ENCODE data around the gene ALDH9A1.
"Not testable (repeated sequence)": the region's sequence is repeated elsewhere in the genome, so short reads cannot be mapped to it uniquely, and the experiment has no call there.

The ALDH9A1 gene

GRCh38 chr1:165647970-165648369 is 50.4 kb downstream of the ALDH9A1 start:
- in situ Hi-C loops (cut with MboI; ENCODE audit: low sequenced_read_pairs), result no loop called here

- in situ Hi-C loops (cut with MboI; ENCODE audit: low sequenced_read_pairs), result no loop called here
Measured at GRCh38 chr1:165647517-165647916, 50.8 kb downstream of the ALDH9A1 start.

GRCh38 chr1:165645654-165646366 is 52.6 kb downstream of the ALDH9A1 start:
- in situ Hi-C loops (cut with MboI; ENCODE audit: low sequenced_read_pairs), result no loop called here

GRCh38 chr1:165644064-165644735 is 54.2 kb downstream of the ALDH9A1 start:
- in situ Hi-C loops (cut with MboI; ENCODE audit: low sequenced_read_pairs), result no loop called here

GRCh38 chr1:165641231-165641987 is 57.0 kb downstream of the ALDH9A1 start:
- in situ Hi-C loops (cut with MboI; ENCODE audit: low sequenced_read_pairs), result no loop called here

GRCh38 chr1:165639821-165640623 is 58.3 kb downstream of the ALDH9A1 start:
- in situ Hi-C loops (cut with MboI; ENCODE audit: low sequenced_read_pairs), result no loop called here

GRCh38 chr1:165638211-165638610 is 60.2 kb downstream of the ALDH9A1 start:
- in situ Hi-C loops (cut with MboI; ENCODE audit: low sequenced_read_pairs), result not testable (repeated sequence)

- in situ Hi-C loops (cut with MboI; ENCODE audit: low sequenced_read_pairs), result no loop called here
Measured at GRCh38 chr1:165637427-165637826, 60.9 kb downstream of the ALDH9A1 start.

GRCh38 chr1:165635823-165636222 is 62.5 kb downstream of the ALDH9A1 start:
- in situ Hi-C loops (cut with MboI; ENCODE audit: low sequenced_read_pairs), result no loop called here

- in situ Hi-C loops (cut with MboI; ENCODE audit: low sequenced_read_pairs), result no loop called here
Measured at GRCh38 chr1:165635329-165635728, 63.0 kb downstream of the ALDH9A1 start.

- in situ Hi-C loops (cut with MboI; ENCODE audit: low sequenced_read_pairs), result no loop called here
Measured at GRCh38 chr1:165634154-165634921, 64.0 kb downstream of the ALDH9A1 start.

GRCh38 chr1:165633614-165634013 is 64.7 kb downstream of the ALDH9A1 start:
- in situ Hi-C loops (cut with MboI; ENCODE audit: low sequenced_read_pairs), result no loop called here

GRCh38 chr1:165632491-165632890 is 65.9 kb downstream of the ALDH9A1 start:
- in situ Hi-C loops (cut with MboI; ENCODE audit: low sequenced_read_pairs), result no loop called here

GRCh38 chr1:165632152-165632469 is 66.3 kb downstream of the ALDH9A1 start:
- in situ Hi-C loops (cut with MboI; ENCODE audit: low sequenced_read_pairs), result no loop called here

- in situ Hi-C loops (cut with MboI; ENCODE audit: low sequenced_read_pairs), result no loop called here
Measured at GRCh38 chr1:165631342-165632151, 66.8 kb downstream of the ALDH9A1 start.

GRCh38 chr1:165630629-165631341 is 67.6 kb downstream of the ALDH9A1 start, which contains the start of gene MGST3:
TSS of gene MGST3 (plus strand) at chr1:165631234. CDS start at chr1:165649848, 18,614 bp downstream.
- in situ Hi-C loops (cut with MboI; ENCODE audit: low sequenced_read_pairs), result no loop called here

- in situ Hi-C loops (cut with MboI; ENCODE audit: low sequenced_read_pairs), result no loop called here
Measured at GRCh38 chr1:165629848-165630628, 68.3 kb downstream of the ALDH9A1 start.

GRCh38 chr1:165629151-165629550 is 69.2 kb downstream of the ALDH9A1 start:
- in situ Hi-C loops (cut with MboI; ENCODE audit: low sequenced_read_pairs), result no loop called here
